Gastrocnemius medialis (tissue), 4 donors: ENCODE measurements around the gene PCYT2.

Experiments used
- POLR2A ChIP-seq, 2 donors: fragments of 450-650 bp; IDR thresholded peaks; one replicate each; pipeline ENCODE4 v1.6.1; 2017; ENCODE audit warnings: antibody characterized with exemption in 2 of 2, mild to moderate bottlenecking in 2 of 2, moderate library complexity in 2 of 2
- TF ChIP-seq, protein P1 (sequence below), 5 experiments: fragments of 450-650 bp in 3 of 5; fragments of 200-600 bp in 2 of 5; sonication (generic) in 2 of 5; IDR thresholded peaks in 4 of 5; conservative IDR thresholded peaks in 1 of 5; 1 replicate in 4 of 5; 2 replicates in 1 of 5; pipeline ENCODE4 v1.5.1; 2016 to 2019; ENCODE audit warnings: antibody characterized with exemption in 5 of 5, mild to moderate bottlenecking in 3 of 5, moderate library complexity in 3 of 5

DNA sequence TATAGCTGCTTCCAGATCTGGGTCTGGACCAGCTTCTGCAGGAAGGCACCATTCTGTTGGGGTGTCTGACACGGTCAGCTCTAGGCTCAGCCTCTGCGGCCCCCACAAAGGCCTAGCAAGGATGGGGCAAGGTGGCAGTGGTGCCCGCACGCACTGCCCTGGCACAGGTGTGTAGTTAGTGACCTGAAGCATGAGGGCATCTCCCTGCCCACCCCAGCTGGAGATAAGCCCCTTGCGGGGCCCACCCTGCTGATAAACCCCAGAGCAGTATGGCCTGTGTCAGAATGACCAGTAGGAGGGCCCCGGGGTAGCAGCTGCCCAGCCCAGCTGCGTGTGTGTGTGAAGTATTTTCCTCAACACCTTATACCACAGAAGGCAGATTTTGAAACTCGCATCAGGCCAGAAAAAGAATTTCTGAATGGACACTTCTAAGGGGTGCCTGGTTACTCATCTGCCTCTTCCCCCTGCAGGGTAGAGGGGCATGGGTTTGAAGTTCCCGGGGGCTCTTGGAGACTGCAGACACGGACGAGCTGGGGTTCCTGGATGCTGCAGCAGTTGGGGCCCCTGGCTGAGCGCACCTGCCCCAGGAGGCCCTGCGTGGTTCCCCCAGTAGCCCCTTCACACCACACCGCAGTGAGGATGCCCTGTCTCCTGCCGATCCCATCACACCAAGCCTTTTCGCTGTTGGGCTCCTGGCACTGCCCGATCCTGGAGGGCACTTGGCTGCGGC lies 44.6 kb downstream of the PCYT2 start:
- no peak for TF ChIP-seq POLR2A (IDR thresholded peaks at IDR 0.05)
- TF ChIP-seq, protein P1, sequence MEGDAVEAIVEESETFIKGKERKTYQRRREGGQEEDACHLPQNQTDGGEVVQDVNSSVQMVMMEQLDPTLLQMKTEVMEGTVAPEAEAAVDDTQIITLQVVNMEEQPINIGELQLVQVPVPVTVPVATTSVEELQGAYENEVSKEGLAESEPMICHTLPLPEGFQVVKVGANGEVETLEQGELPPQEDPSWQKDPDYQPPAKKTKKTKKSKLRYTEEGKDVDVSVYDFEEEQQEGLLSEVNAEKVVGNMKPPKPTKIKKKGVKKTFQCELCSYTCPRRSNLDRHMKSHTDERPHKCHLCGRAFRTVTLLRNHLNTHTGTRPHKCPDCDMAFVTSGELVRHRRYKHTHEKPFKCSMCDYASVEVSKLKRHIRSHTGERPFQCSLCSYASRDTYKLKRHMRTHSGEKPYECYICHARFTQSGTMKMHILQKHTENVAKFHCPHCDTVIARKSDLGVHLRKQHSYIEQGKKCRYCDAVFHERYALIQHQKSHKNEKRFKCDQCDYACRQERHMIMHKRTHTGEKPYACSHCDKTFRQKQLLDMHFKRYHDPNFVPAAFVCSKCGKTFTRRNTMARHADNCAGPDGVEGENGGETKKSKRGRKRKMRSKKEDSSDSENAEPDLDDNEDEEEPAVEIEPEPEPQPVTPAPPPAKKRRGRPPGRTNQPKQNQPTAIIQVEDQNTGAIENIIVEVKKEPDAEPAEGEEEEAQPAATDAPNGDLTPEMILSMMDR (IDR thresholded peaks at IDR 0.05 in 4 of 5, conservative IDR thresholded peaks at IDR 0.05 in 1 of 5): no peak
